Measurements from ENCODE around the gene AP1S3.

AP1S3 gene

GRCh38 chr2:223751012-223751411 lies 86.4 kb downstream of the AP1S3 start:
- H2AFZ ChIP-seq (ENCODE audit: low read length): no peak overlapping the region
- no peaks in the 10 kb centered on the region for H3K4me1 ChIP-seq (ENCODE audit: insufficient read depth, low read length, severe bottlenecking)
- no peaks in the 10 kb centered on the region for H3K9me3 ChIP-seq (ENCODE audit: low read length)
- TF ChIP-seq EZH2 (IDR thresholded peaks at IDR 0.05; ENCODE audit: borderline replicate concordance, low read length) (no peak), CTCF (IDR thresholded peaks at IDR 0.05; ENCODE audit: low read length) (no peak)
- no peak overlapping the region for H3K4me2 ChIP-seq (ENCODE audit: low read length)
- H3K27ac ChIP-seq (ENCODE audit: low read depth, low read length, poor library complexity, severe bottlenecking): no peak overlapping the region
- no peaks in the 10 kb centered on the region for H4K20me1 ChIP-seq (ENCODE audit: insufficient read depth, low read length)
- H3K36me3 ChIP-seq (ENCODE audit: insufficient read depth, low read length): no peaks in the 10 kb centered on the region
- no peaks in the 10 kb centered on the region for H3K79me2 ChIP-seq (ENCODE audit: insufficient read depth, low read length)
- H3K9ac ChIP-seq (ENCODE audit: low read length): no peak overlapping the region
- no peaks in the 10 kb centered on the region for H3F3A ChIP-seq (ENCODE audit: insufficient read depth, low read length)
- no peaks in the 10 kb centered on the region for H3K27me3 ChIP-seq (ENCODE audit: insufficient read depth, low read length)
- H3K9me2 ChIP-seq (ENCODE audit: low read depth, low read length): no peaks in the 10 kb centered on the region
- no peak overlapping the region for H3K4me3 ChIP-seq (ENCODE audit: low read depth, low read length, poor library complexity, severe bottlenecking)

- H3K9me2 ChIP-seq (ENCODE audit: low read depth, low read length): no peaks in the 10 kb centered on the region
- H3K79me2 ChIP-seq (ENCODE audit: insufficient read depth, low read length): no peaks in the 10 kb centered on the region
- no peaks in the 10 kb centered on the region for H3F3A ChIP-seq (ENCODE audit: insufficient read depth, low read length)
- TF ChIP-seq EZH2 (IDR thresholded peaks at IDR 0.05; ENCODE audit: borderline replicate concordance, low read length) (no peak), CTCF (IDR thresholded peaks at IDR 0.05; ENCODE audit: low read length) (no peak)
- no peak overlapping the region for H3K27ac ChIP-seq (ENCODE audit: low read depth, low read length, poor library complexity, severe bottlenecking)
- H3K4me1 ChIP-seq (ENCODE audit: insufficient read depth, low read length, severe bottlenecking): no peaks in the 10 kb centered on the region
- H3K27me3 ChIP-seq (ENCODE audit: insufficient read depth, low read length): no peaks in the 10 kb centered on the region
- no peak overlapping the region for H3K4me3 ChIP-seq (ENCODE audit: low read depth, low read length, poor library complexity, severe bottlenecking)
- H3K4me2 ChIP-seq (ENCODE audit: low read length): no peak overlapping the region
- H4K20me1 ChIP-seq (ENCODE audit: insufficient read depth, low read length): no peaks in the 10 kb centered on the region
- no peak overlapping the region for H3K9ac ChIP-seq (ENCODE audit: low read length)
- no peak overlapping the region for H2AFZ ChIP-seq (ENCODE audit: low read length)
- H3K36me3 ChIP-seq (ENCODE audit: insufficient read depth, low read length): no peaks in the 10 kb centered on the region
- H3K9me3 ChIP-seq (ENCODE audit: low read length): no peaks in the 10 kb centered on the region
These were observed 89.9 kb downstream of the AP1S3 start for GRCh38 chr2:223747392-223748042.

- Histone ChIP-seq H3K4me1 (ENCODE audit: insufficient read depth, low read length, severe bottlenecking) (no peaks in the 10 kb centered on the region), H3K36me3 (ENCODE audit: insufficient read depth, low read length) (no peaks in the 10 kb centered on the region), H3K9ac (ENCODE audit: low read length) (no peak overlapping the region), H3K4me3 (ENCODE audit: low read depth, low read length, poor library complexity, severe bottlenecking) (no peak overlapping the region), H3K79me2 (ENCODE audit: insufficient read depth, low read length) (no peaks in the 10 kb centered on the region), H3F3A (ENCODE audit: insufficient read depth, low read length) (no peaks in the 10 kb centered on the region), H3K27me3 (ENCODE audit: insufficient read depth, low read length) (no peaks in the 10 kb centered on the region), H3K9me3 (ENCODE audit: low read length) (no peaks in the 10 kb centered on the region), H3K27ac (ENCODE audit: low read depth, low read length, poor library complexity, severe bottlenecking) (no peak overlapping the region), H4K20me1 (ENCODE audit: insufficient read depth, low read length) (no peaks in the 10 kb centered on the region), H2AFZ (ENCODE audit: low read length) (no peak overlapping the region), H3K4me2 (ENCODE audit: low read length) (no peak overlapping the region), H3K9me2 (ENCODE audit: low read depth, low read length) (no peaks in the 10 kb centered on the region)
- TF ChIP-seq EZH2 (IDR thresholded peaks at IDR 0.05; ENCODE audit: borderline replicate concordance, low read length): no peak
These were observed 90.8 kb downstream of the AP1S3 start for GRCh38 chr2:223746611-223747010.

- no peak overlapping the region for H3K27ac ChIP-seq (ENCODE audit: low read depth, low read length, poor library complexity, severe bottlenecking)
- H3F3A ChIP-seq (ENCODE audit: insufficient read depth, low read length): no peaks in the 10 kb centered on the region
- H3K79me2 ChIP-seq (ENCODE audit: insufficient read depth, low read length): no peaks in the 10 kb centered on the region
- H4K20me1 ChIP-seq (ENCODE audit: insufficient read depth, low read length): no peaks in the 10 kb centered on the region
- no peaks in the 10 kb centered on the region for H3K4me1 ChIP-seq (ENCODE audit: insufficient read depth, low read length, severe bottlenecking)
- no peak overlapping the region for H3K4me2 ChIP-seq (ENCODE audit: low read length)
- H3K36me3 ChIP-seq (ENCODE audit: insufficient read depth, low read length): no peaks in the 10 kb centered on the region
- no peaks in the 10 kb centered on the region for H3K9me3 ChIP-seq (ENCODE audit: low read length)
- no peak overlapping the region for H3K9ac ChIP-seq (ENCODE audit: low read length)
- H3K4me3 ChIP-seq (ENCODE audit: low read depth, low read length, poor library complexity, severe bottlenecking): no peak overlapping the region
- no peaks in the 10 kb centered on the region for H3K27me3 ChIP-seq (ENCODE audit: insufficient read depth, low read length)
- H2AFZ ChIP-seq (ENCODE audit: low read length): no peak overlapping the region
- TF ChIP-seq CTCF (IDR thresholded peaks at IDR 0.05; ENCODE audit: low read length): no peak
- no peak for TF ChIP-seq EZH2 (IDR thresholded peaks at IDR 0.05; ENCODE audit: borderline replicate concordance, low read length)
- no peaks in the 10 kb centered on the region for H3K9me2 ChIP-seq (ENCODE audit: low read depth, low read length)
These were observed 92.8 kb downstream of the AP1S3 start for GRCh38 chr2:223744580-223744979.
